ENCODE results near the gene COL18A1.

Gene COL18A1

GRCh38 chr21:45562402-45562801, 157.4 kb downstream of the COL18A1 start:
- H3K36me3 ChIP-seq (ENCODE audit: control insufficient read depth, insufficient read depth, low read length): no peaks in the 10 kb centered on the region
- H3K9me3 ChIP-seq (ENCODE audit: control insufficient read depth, low read length): no peaks in the 10 kb centered on the region
- no peak overlapping the region for H3K4me3 ChIP-seq (ENCODE audit: insufficient read depth, low read depth, low read length, poor library complexity, severe bottlenecking)
- H3K4me1 ChIP-seq (ENCODE audit: control insufficient read depth, insufficient read depth, low read length, poor library complexity, severe bottlenecking): no peaks in the 10 kb centered on the region
- no peak for DNase-seq
- no peaks in the 10 kb centered on the region for H3K27me3 ChIP-seq (replicated peaks; ENCODE audit: control insufficient read depth, insufficient read depth, low read length, poor library complexity, severe bottlenecking)
- no peak overlapping the region for H3K27ac ChIP-seq (ENCODE audit: insufficient read depth, low read length, poor library complexity, severe bottlenecking)

- no peak for DNase-seq
- Histone ChIP-seq H3K9me3 (ENCODE audit: control insufficient read depth, low read length) (no peaks in the 10 kb centered on the region), H3K27ac (ENCODE audit: insufficient read depth, low read length, poor library complexity, severe bottlenecking) (no peak overlapping the region), H3K27me3 (replicated peaks; ENCODE audit: control insufficient read depth, insufficient read depth, low read length, poor library complexity, severe bottlenecking) (no peaks in the 10 kb centered on the region), H3K4me3 (ENCODE audit: insufficient read depth, low read depth, low read length, poor library complexity, severe bottlenecking) (no peak overlapping the region), H3K4me1 (ENCODE audit: control insufficient read depth, insufficient read depth, low read length, poor library complexity, severe bottlenecking) (no peaks in the 10 kb centered on the region), H3K36me3 (ENCODE audit: control insufficient read depth, insufficient read depth, low read length) (no peaks in the 10 kb centered on the region)
Measured at GRCh38 chr21:45562965-45563364, 158.0 kb downstream of the COL18A1 start.

Measured in effector memory CD4-positive, alpha-beta T cell (primary cell).